Stimulated activated CD4-positive, alpha-beta T cell treated with anti-CD3 and anti-CD28 coated beads, Interleukin-2, amount 100 ng/mL, for 24 hours (primary cell): ENCODE data around the gene ARHGEF16.
A peak's percentile ranks its signal among the peaks of the same experiment; 100 is the strongest.

Source experiments
- DNase-seq, 2 donors: peaks; one replicate each; pipeline ENCODE4 v3.0.0-alpha.2; 2020

ARHGEF16 gene

GRCh38 chr1:3520419-3521378, 66.2 kb downstream of the ARHGEF16 start:
- DNase-seq, result no peak

DNA sequence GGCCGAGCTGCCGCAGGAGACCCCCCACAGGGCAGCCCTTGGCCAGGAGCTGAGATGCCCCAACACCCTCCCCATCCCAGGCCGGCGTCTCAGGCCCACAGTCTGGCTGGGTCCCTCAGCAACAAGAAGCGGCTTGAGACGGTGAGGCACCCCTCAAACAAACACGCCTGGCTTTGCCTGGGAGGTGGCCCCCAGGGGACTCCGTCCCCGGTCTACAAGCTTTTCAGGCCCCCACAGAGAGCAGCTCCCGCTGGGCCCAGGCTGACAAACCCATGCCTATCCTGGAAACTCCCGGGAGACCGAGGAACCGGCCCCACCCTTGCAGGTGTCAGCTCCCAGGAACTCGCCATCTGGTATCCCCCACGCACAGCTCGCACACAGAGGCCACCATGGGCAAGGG, 67.0 kb downstream of the ARHGEF16 start:
- DNase-seq, result no peak

DNA sequence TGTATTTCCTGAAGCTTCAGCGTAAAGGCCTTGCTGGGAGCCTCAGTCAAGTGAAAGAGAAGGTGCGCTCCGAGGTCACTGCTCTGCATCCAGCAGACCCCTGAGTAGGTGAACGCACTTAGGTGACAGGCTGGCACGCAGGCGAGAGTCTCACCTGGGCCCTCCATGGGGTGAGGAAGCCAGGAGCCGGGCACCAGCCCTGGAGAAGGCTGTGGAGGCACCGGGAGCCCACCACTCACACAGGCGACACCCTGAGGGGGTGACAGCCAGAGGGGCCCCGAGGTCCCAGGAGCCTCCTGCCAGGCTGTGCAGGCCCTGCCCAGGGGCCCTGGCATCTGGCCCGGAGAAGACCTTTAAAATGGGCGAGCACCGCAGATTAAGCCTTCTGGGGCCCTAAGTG, 67.6 kb downstream of the ARHGEF16 start:
- no peak for DNase-seq

GRCh38 chr1:3522564-3523265, 68.2 kb downstream of the ARHGEF16 start:
- DNase-seq, result no peak

DNA sequence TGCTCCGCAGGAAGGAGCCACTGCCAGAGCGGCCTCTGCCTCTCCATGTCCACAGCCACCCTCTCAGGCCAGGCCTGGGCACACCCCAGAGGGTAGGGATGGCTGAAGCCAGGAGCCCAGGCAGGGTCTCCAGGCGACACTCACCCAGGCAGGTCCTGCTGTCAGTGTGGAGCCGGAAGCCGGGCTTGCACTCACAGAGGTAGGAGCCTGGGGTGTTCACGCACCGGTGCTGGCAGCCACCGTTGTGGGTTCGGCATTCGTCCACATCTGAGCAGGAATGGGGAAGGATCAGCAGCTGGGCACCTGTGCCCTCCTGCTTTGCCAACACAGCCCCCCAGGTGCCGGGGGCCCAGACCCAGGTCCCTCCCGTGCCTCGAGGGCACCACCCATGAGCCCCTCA, 69.5 kb downstream of the ARHGEF16 start:
- DNase-seq, result no peak

DNA sequence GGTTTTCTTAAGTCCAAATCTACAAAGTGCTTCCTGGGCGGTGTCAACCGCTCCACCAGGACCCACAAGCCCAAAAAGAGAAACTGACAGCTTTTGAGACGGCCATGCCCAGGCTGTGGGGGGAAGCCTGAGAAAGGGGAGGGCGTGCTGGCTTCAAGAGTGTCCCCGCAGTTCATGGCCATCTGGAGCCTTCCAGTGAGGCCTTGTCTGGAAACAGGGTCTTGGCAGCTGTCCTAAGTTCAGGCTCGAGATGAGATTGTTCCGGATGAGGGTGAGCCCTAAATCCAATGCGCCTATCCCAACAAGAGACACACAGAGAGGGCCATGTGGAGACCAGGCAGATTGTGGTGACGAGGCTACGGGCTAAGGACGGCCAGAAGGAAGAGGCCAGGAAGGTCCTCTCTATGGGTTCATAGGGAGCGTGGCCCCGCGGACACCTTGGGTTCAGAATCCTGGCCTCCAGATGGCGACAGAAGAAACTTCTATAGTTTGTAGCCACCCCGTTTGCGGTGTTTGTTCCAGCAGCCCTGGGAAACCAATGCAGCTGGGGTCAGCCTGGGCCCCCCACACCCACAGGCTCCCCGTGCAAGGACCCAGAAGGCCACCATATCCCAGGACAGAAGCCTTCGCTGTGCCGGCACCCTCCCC, 70.2 kb downstream of the ARHGEF16 start:
- no peak for DNase-seq

DNA sequence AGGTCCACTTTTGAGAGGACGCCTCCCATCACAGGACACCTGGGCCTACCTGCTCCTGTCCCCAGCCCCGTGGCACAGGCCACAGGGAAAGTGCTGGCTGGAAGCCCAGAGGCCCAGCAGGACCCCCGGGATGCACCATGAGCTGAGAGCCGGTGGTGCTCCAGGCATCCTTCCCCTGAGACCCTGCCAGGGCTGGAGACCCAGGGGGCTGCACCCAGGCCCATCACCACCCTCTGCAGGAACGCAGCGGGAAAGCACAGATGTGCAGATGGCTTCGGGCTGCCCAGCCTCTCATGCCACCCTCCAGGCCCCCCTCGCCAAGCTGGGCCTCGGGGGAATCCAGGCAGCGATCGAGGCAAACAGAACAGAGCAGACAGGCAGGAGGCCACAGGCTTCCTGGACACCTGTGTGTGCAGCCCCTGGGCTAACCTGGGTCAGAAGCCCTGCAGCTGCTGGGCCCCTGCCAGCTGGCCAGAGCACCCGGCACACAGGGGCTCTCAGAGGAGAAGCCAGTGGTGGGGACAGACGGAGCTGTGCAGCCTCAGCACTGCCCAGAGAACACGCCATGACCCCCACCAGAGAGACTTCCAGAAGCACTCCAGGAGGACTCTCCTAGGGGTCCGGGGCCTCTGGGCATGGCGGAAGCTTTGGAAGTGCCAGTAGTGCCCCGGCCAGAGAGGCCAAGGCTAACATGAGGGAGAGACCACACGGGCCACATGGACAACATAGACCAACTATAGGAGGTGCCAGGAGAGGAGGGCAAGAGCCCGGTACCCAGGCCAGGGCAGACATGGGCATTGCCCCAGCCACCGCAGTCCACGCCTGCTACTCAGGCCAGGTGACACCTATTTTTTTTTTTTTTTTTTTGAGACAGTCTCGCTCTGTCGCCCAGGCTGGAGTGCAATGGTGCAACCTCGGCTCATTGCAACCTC, 71.4 kb downstream of the ARHGEF16 start:
- no peak for DNase-seq

DNA sequence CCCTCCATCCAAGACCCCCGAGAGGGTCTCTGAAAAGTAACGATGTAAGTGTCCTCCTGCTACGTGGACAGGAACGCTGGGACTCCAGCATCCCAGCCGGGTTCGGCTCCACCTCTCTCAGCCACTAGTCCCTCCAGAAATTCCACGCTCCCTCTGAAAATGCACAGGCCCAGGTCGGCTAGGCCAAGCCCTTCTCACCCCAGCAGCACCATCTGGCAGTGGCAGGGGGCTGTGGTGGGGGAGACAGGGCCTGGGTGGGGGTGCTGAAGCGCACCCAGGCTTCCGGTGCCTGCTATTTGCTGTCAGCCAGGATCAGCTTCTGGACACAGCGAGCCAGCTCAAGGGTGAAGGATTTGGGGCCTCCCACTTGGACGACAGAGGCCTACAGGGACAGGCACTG, 73.3 kb downstream of the ARHGEF16 start:
- DNase-seq, result no peak

- no peak for DNase-seq
These were observed 74.7 kb downstream of the ARHGEF16 start for GRCh38 chr1:3529099-3529729.

GRCh38 chr1:3530086-3530925, 75.8 kb downstream of the ARHGEF16 start:
- DNase-seq, result peak in 1 of 2 donors; percentile 11
